Skeletal muscle cell (primary cell): ENCODE measurements around the gene SNTA1.
"Not testable (repeated sequence)": the region's sequence is repeated elsewhere in the genome, so short reads cannot be mapped to it uniquely, and the experiment has no call there.

Experiments
- DNase-seq: peaks from one replicate; pipeline ENCODE4 v3.0.0-alpha.2; 2010; ENCODE audit warnings: low read depth
- H3K4me3 ChIP-seq: 2 replicates; pipeline ENCODE4 v1.5.1; 2011; ENCODE audit warnings: low read depth, mild to moderate bottlenecking, control low read depth, low read length, moderate library complexity

Gene SNTA1

GRCh38 chr20:33470457-33470856, 26.9 kb upstream of the SNTA1 start:
- H3K4me3 ChIP-seq: no peak overlapping the region
- no peak for DNase-seq

DNA sequence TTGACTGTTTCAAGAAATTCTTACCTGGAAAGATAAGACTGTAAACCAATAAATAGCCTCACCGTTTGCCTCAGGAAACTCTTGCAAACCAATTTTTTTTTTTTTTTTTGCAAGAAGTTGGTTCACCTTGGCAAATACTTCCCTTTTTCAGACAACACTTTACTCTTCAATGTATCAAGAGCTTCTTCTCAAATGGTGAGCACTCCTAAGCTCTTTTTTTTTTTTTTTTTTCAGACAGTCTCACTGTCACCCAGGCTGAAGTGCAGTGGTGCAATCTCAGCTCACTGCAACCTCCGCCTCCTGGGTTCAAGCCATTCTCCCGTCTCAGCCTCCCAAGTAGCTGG, 22.7 kb upstream of the SNTA1 start:
- no peak for DNase-seq
- H3K4me3 ChIP-seq: no peak overlapping the region

DNA sequence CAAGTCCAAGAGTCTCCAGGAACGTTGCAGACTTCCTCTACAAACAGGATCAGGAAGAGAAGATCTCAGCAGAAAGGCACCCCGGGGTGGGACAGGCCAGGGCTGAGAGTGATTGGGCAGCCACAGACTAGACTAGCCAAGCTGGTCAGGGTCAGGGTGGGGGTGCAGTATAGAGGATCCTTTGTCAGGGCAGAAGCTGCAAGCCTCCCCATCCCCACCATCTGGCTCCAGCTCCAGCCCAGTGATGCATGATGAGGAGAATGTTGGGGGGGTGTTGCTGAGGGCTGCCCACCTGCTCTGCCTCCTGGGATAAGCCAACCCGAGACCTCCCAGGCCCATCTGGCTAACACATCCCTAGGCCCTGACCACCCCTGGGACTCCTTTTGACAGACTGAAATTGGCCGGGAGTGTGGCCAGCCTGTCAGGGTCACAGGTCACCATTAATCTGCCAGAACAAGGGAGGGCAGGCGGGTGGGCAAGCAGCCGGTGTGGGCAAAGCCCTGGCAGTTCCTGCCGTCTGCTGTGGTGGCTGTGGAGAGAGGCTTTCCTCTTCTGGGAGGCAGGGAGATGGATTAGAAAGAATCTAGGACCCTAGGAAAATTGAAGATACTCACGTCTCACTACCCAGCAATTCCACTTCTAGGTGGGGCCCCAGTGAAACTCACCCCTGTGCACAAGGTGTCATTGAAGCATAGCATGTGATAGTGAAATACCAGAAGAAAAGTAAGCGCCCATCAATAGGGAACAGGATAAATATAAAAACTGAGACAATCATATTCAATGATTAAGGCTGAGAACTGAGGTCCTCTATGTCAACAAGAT, 22.1 kb upstream of the SNTA1 start:
- peak; percentile 9 for DNase-seq
- H3K4me3 ChIP-seq: no peak overlapping the region

DNA sequence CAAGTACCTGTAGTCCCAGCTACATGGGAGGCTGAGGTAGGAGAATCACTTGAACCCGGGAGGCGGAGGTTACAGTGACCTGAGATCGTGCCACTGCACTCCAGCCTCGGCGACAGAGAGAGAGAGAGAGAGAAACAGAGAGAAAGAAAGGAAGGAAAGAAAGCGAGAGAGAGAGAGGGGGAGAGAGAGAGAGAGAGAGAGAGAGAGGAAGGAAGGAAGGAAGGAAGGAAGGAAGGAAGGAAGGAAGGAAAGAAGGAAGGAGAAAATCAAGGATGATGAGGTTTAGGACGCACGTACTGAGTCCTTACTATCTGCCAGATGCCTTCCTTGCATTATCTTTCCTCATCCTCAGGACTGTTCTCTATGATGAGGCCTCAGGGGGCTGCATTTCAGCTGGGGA, 21.2 kb upstream of the SNTA1 start:
- H3K4me3 ChIP-seq, DNase-seq: not testable (repeated sequence)

DNA sequence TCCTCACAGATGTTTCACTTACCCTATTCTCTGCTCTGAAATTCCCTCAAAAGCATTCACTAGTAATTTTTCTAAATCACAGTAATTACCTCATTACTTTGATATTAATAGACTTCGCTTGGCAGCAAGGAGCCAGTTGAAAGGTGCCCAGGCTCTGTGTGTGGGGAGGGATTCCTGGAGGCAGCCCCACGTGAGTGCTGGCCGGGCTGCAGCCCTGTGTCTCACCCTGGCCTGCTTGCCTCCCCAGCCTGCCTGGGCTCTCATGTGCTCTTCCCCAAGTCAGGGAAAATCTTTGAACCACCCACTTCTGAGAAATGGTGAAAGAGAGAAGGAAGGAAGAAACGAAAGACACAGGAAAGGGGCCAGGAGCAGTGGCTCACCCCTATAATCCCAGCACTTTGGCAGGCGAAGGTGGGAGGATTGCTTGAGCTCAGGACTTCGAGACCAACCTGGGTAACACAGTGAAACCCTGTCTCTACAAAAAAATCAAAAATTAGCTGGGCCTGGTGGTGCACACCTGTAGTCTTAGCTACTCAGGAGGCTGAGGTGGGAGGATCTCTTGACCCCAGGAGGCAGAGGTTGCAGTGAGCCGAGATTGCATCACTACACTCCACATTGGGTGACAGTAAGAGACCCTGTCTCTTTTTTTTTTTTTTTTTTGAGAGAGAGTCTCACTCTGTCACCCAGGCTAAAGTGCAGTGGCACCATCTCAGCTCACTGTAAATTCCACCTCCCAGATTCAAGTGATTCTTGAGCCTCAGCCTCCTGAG, 20.0 kb upstream of the SNTA1 start:
- DNase-seq: no peak
- no peak overlapping the region for H3K4me3 ChIP-seq

GRCh38 chr20:33460711-33461110, 17.1 kb upstream of the SNTA1 start:
- DNase-seq: no peak
- H3K4me3 ChIP-seq: no peak overlapping the region

GRCh38 chr20:33459599-33459998, 16.0 kb upstream of the SNTA1 start:
- H3K4me3 ChIP-seq: no peak overlapping the region
- no peak for DNase-seq

GRCh38 chr20:33456916-33457642, 13.5 kb upstream of the SNTA1 start:
- DNase-seq, H3K4me3 ChIP-seq: not testable (repeated sequence)

- no peak overlapping the region for H3K4me3 ChIP-seq
- DNase-seq: no peak
Measured at GRCh38 chr20:33450867-33451266, 7.3 kb upstream of the SNTA1 start.

DNA sequence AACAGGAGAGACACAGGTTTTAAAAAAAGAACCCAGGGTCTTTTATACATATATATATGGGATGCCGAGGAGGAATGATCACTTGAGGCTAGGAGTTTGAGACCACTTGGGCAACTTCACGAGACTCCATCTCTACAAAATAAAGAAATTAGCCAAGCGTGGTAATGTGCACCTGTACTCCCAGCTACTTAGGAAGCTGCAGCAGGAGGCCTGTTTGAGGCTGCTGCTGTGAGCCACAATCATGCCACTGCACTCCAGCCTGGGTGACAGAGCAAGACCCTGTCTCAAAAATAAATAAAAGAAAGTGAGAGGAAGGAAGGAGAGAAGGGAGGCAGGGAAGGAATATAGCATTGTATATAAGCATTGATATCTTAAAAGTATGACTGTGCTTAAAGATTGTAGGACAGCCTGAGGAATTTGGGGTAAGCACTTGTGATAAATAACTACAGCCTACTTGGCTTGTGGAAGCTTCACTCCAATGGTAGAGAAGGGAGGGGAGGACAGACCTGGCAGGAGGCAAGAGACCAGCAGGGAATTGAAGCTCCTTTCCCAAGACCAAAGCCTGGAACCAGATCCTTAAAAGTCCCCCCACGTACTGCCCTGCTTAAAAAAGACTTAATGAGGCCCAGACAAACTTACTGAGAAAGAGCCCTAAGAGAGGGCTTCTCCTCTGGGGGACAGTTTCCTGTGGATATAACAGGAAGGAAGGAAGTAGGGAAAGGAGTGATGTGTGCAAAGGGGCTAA, 2.5 kb upstream of the SNTA1 start:
- H3K4me3 ChIP-seq: no peak overlapping the region
- no peak for DNase-seq

GRCh38 chr20:33444797-33445560, 1.4 kb upstream of the SNTA1 start:
- no peak for DNase-seq
- H3K4me3 ChIP-seq: no peak overlapping the region

- DNase-seq: no peak
- H3K4me3 ChIP-seq: peak overlapping the region; percentile 67
Measured at GRCh38 chr20:33443006-33443511, 504 bp downstream of the SNTA1 start.

DNA sequence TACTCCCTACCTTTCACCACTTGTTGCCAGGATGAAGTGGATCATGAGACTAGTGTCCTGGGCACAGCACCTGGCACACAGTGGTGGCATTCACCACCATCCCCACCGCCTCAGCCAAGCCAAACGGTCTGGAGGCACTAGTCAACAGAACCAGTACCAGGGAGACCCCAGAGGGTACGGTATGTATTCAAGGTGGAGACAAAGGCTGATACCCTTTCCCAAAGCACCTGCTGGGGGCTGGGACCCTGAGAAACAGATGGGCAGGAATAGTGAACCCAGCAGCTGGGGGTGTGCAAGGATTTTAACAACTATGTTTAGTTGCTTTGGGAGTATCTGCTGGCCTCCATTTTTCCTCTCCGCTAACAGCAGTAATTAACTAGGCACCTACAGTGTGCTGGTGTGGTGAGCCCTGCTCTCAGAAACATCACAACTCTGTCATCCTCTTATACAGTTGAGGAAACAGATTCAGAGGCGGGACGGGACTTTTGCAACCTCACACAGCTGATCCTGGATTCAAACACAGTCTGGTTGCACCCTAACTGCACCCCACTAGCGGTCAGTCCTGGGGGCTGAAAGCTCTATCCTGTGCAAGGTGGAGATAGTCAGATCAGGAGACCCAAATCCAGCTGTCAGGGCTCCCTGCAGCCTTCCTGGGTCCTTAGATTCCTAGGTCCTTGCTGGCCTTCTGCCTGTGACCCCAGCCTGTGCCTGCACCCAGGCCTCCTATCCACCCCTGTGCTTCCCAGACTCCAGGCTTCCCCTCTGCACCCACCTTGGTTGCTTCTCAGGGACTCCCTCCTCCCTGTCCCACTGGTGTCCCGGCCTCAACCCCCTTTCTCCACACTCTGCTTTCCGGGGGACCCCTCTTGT, 1.2 kb downstream of the SNTA1 start:
- DNase-seq: no peak
- peak overlapping the region; percentile 67 for H3K4me3 ChIP-seq

DNA sequence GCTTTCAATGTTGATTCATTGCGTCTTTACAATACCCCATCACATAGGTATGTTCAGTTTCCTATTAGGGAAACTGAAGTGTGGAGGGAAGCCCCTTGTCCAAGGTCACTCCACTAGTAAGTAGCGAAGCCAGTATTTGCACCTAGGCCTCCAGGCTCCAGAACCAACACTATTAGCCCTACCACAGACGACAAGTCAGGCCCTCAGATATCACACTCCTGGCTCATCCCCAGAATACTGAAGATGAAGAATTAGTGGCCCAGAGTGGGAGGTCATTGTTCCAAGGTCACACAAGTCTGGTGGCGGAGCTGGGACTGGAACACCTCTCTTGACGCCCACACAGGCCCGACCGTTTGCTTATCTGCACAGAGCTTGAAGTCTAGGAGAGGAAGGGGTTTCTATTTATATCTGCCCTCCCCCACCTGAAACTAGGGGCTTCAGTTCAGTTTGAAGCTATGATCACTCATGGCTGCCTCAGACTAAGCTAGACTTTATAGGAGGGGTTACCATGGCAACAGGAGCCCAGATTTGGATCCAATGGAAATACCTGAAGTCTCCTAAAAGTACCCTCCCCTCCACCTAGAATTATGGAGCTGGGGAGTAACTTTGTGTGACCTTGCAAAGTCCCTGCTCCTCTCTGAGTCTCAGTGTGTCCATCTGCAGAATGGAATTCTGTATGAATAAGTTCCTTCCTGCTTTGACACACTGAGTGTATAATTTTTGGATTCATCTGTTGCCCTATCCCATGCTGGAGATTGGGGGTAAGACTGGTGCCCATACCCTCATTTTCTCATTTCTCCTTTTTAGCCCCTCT, 2.2 kb downstream of the SNTA1 start:
- no peak overlapping the region for H3K4me3 ChIP-seq
- DNase-seq: no peak

DNA sequence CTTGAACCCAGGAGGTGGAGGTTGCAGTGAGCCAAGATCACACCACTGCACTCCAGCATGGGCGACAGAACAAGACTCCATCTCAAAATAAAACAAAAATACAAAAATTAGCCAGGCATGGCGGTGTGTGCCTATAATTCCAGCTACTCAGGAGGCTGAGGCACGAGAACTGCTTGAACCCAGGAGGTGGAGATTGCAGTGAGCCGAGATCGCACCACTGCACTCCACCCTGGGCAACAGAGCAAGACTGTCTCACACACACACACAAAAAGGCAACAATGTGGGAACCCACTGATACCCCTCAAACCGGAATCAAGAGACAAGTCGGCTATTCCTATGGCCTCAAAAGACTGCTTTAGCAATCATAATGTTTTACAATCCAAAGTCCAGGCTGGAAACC, 3.0 kb downstream of the SNTA1 start:
- H3K4me3 ChIP-seq, DNase-seq: not testable (repeated sequence)

DNA sequence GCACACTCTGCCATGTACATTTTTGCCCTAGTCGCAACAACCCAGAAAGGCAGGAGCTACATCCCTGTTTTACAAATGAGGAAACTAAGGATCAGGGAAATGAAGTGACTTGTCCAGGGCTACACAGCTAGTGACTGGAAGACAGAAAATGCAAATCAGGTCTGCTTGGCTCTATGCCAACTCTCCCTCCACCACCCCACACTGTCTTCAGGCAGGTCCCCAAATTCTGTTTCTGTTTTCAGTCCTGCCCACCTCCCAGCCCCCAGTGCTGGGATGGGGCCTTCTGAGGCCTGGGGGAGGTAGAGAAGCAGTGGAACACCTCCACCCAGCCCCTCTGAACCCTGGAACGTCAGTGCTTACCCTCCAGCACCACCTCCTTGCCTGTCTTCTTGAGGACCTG, 5.1 kb downstream of the SNTA1 start:
- no peak overlapping the region for H3K4me3 ChIP-seq
- no peak for DNase-seq
